ENCODE data around the gene MT1B.
"Not testable (repeated sequence)": the region's sequence is repeated elsewhere in the genome, so short reads cannot be mapped to it uniquely, and the experiment has no call there.

MT1B gene

DNA sequence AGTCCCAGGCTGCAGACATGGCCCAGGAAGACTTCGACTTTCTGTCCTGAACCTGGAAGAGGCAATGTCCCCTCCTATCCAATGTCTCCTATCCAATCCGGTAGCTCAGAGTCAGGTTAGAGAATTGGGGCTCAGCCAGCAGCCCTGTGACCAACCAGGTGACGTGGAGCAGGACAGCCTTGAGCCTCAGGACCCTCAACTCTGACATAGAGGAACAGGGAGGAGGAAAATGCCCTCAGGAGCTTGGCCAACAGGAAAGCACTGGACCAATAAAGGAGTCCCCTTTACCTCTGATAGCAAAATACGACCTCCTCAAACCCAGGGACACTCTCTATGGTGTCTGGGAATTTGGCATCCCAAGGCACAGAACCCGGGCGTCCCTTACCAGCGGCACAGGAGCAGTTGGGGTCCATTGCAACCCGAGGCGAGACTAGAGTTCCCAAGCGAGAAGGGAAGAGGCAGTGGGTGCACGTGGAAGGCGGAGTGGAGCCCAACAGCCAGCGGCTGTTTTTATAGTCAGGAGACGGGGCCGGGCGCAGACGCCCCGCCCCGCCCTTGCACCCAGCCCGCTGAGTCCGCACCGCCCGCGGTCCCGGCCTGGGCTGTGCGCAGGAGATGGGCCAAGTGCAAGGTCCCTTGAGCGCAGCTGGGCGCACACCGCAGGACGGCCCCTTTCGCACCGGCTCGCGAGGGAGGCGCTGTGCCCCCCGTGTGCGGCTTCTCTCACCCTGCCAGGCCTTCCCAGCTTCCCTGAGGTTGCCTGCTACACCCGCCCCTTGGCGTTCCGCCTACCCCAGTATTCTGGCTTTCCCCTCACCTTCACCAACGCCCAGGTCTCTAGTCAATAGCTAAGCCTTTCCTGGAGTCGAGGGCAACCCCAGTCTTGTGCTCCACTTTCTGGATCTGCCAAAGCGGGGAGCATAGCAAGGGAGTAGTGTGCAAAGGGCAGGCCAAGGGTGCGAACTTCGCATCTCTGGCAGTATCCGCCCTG is 16.2 kb downstream of the MT1B start, which contains the start of gene MT1G:
Gene MT1G, minus strand, starts transcription at position 485 of the 991 bp plus-strand sequence. Its CDS starts 72 bp downstream, at position 413.
- H3K4me3 Mint-ChIP-seq: peak within 1 kb of the TSS; percentile 57 to 77 (median 75)
- TF ChIP-seq, protein P1, sequence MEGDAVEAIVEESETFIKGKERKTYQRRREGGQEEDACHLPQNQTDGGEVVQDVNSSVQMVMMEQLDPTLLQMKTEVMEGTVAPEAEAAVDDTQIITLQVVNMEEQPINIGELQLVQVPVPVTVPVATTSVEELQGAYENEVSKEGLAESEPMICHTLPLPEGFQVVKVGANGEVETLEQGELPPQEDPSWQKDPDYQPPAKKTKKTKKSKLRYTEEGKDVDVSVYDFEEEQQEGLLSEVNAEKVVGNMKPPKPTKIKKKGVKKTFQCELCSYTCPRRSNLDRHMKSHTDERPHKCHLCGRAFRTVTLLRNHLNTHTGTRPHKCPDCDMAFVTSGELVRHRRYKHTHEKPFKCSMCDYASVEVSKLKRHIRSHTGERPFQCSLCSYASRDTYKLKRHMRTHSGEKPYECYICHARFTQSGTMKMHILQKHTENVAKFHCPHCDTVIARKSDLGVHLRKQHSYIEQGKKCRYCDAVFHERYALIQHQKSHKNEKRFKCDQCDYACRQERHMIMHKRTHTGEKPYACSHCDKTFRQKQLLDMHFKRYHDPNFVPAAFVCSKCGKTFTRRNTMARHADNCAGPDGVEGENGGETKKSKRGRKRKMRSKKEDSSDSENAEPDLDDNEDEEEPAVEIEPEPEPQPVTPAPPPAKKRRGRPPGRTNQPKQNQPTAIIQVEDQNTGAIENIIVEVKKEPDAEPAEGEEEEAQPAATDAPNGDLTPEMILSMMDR (IDR thresholded peaks at IDR 0.05; ENCODE audit: unreplicated experiment in 3 of 3): no peak
- no peaks in the 10 kb centered on the region for H3K36me3 Mint-ChIP-seq (ENCODE audit: low read depth)
- peaks cover 13% of the 10 kb centered on the region for H3K4me1 Mint-ChIP-seq
- H3K9me3 Mint-ChIP-seq: no peaks in the 10 kb centered on the region
- peaks cover 100% of the 10 kb centered on the region for H3K27me3 Mint-ChIP-seq (ENCODE audit: low read depth)
- H3K27ac Mint-ChIP-seq: peak within 1 kb of the TSS in 1 of 3 experiments; percentile 67

DNA sequence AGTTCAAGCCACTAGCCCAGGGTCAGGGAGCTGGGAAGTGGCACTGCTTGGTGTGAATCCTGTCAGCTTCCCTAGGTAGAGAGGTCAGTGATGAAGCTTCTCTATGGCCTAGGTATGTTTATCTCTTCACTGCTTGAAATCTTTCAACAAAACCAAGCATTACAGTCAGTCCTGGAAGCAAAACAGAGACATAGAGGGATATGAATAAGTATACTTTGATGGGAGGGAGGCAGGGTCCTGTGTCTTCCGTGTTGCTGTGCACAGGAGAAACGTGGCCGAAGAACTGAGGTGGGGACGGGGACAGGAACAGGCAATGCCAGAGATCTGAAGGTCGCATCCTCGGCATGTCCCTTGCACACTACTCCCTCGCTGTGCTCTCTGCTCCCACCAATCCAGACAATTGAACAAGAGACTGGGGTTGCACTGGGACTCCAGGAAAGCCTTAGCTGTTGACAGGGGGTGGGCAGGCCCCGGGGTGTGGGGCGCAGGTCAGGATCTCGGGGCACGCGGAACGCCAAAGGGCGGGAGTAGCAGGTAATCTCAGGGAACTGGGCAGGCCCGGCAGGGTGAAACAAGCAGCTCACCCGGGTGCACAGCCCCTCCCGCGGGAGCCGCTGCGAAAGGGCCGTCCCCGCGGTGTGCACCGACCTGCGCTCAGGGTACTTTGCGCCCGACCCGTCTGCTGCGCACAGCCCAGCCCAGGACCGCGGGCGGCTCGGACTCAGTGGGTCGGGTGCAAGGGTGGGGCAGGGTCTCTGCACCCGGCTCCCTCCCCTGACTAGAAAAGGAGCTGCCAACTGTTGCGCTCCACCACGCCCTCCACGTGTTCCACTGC is 17.5 kb downstream of the MT1B start, which contains the start of gene MT1H:
Gene MT1H, plus strand, starts transcription at position 810 of the 835 bp plus-strand sequence. CDS start 71 bp downstream, outside the sequence.
- Mint-ChIP-seq H3K4me3 (peak within 1 kb of the TSS; percentile 20 to 69 (median 68)), H3K36me3 (ENCODE audit: low read depth) (no peaks in the 10 kb centered on the region), H3K9me3 (no peaks in the 10 kb centered on the region), H3K27ac (peak within 1 kb of the TSS in 1 of 3 experiments; percentile 67), H3K4me1 (peaks cover 10% of the 10 kb centered on the region), H3K27me3 (ENCODE audit: low read depth) (peaks cover 100% of the 10 kb centered on the region)
- TF ChIP-seq, protein P1 (IDR thresholded peaks at IDR 0.05; ENCODE audit: unreplicated experiment in 3 of 3): no peak

DNA sequence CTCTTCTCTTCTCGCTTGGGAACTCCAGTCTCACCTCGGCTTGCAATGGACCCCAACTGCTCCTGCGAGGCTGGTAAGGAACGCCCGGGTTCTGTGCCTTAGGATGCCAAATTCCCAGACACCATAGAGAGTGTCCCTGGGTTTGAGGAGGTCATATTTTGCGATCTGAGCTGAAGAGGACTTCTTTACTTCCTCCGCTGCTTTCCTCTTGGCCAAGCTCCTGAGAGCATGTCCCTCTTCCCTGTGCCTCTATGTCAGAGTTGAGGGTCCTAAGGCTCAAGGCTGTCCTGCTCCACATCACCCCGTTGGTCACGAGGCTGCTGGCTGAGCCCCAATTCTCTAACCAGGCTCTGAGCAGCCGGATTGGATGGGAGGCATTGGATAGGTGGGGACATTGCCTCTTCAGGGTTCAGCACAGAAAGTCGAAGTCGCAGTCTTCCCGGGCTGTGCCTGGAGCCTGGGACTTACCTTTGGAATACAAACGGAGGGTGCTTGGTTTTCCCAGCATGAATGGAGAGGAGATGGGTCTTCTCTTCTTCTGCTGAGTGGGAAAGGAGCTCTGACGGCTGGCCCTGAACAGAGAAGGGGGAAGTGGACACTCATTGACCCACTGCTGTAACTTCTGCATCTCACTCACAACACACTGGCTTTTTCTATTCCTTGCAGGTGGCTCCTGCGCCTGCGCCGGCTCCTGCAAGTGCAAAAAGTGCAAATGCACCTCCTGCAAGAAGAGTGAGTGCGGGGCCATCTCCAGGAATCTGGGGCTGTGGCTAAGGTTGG is 18.3 kb downstream of the MT1B start:
- TF ChIP-seq, protein P1 (IDR thresholded peaks at IDR 0.05; ENCODE audit: unreplicated experiment in 3 of 3): no peak
- no peaks in the 10 kb centered on the region for H3K36me3 Mint-ChIP-seq (ENCODE audit: low read depth)
- no peaks in the 10 kb centered on the region for H3K9me3 Mint-ChIP-seq
- peaks cover 12% of the 10 kb centered on the region for H3K4me1 Mint-ChIP-seq
- H3K4me3 Mint-ChIP-seq: peak overlapping the region; percentile 20 to 69 (median 68)
- H3K27ac Mint-ChIP-seq: peak overlapping the region in 1 of 3 experiments; percentile 67
- H3K27me3 Mint-ChIP-seq (ENCODE audit: low read depth): peaks cover 100% of the 10 kb centered on the region

DNA sequence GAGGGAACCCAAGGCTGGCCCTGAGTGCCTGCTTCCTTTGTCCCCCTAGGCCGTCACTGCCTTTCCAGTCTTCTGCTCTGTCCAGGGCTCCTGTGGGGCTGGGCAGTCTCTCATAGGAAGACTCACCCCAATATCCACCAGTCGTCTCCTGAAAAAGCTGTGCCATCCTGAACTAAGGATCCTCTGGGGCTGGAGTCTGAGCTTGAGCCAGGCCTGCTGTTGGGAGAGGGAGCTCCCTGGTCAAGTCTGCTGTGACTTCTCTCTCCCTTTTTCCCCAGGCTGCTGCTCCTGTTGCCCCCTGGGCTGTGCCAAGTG is 18.9 kb downstream of the MT1B start:
- TF ChIP-seq, protein P1 (IDR thresholded peaks at IDR 0.05; ENCODE audit: unreplicated experiment in 3 of 3): no peak
- no peaks in the 10 kb centered on the region for H3K36me3 Mint-ChIP-seq (ENCODE audit: low read depth)
- peak overlapping the region in 1 of 3 experiments; percentile 48 for H3K27ac Mint-ChIP-seq
- H3K9me3 Mint-ChIP-seq: no peaks in the 10 kb centered on the region
- peak overlapping the region in 2 of 3 experiments; percentile 21 to 47 for H3K4me3 Mint-ChIP-seq
- peaks cover 100% of the 10 kb centered on the region for H3K27me3 Mint-ChIP-seq (ENCODE audit: low read depth)
- peaks cover 17% of the 10 kb centered on the region for H3K4me1 Mint-ChIP-seq

DNA sequence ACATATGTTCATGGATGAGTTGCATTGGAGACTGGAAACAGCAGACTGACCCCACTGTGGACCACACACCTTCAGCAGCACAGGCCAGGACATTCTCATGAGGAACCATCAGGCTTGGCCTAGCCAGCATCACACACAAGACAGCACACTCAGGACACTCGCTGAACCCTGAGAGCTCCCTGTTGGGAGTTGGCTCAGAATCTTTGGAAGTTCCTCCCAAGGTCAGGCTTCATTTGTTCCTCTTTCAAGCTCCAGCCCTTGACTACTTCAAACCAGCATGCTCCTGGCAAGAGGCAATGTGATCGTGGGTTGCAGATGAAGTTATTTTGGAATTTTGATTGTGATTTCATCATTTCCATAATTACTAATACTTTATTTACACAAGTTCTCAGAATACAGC is 20.0 kb downstream of the MT1B start:
- H3K4me3 Mint-ChIP-seq: peak overlapping the region in 1 of 3 experiments; percentile 6
- H3K9me3 Mint-ChIP-seq; H3K27ac Mint-ChIP-seq; H3K36me3 Mint-ChIP-seq (ENCODE audit: low read depth): not testable (repeated sequence)
- peaks cover 100% of the 10 kb centered on the region for H3K27me3 Mint-ChIP-seq (ENCODE audit: low read depth)
- peaks cover 21% of the 10 kb centered on the region for H3K4me1 Mint-ChIP-seq

DNA sequence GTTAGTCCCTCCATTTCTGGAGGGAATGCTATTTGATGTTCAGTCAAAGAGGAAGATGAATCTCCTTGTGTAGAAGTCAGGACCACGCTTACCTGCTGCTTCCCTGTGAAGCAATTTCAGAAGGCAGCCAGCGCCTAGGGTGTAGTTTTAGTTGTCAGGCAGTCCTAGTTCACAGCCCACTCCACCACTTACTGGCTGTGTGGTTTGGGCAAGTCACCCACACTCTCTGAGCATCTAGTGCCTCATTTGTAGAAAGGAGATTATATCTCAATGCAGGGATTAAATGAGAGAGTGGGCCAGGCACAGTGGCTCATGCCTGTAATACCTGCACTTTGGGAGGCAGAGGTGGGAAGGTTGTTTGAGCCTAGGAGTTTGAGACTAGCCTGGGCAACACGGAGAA is 20.5 kb downstream of the MT1B start:
- not testable (repeated sequence) for H3K9me3 Mint-ChIP-seq; H3K36me3 Mint-ChIP-seq (ENCODE audit: low read depth); H3K4me3 Mint-ChIP-seq; H3K27ac Mint-ChIP-seq
- H3K4me1 Mint-ChIP-seq: peaks cover 21% of the 10 kb centered on the region
- H3K27me3 Mint-ChIP-seq (ENCODE audit: low read depth): peaks cover 100% of the 10 kb centered on the region
